Esophagus squamous epithelium (tissue), 4 donors: Measurements from ENCODE around the gene HERC2.
"Not testable (repeated sequence)": the region's sequence is repeated elsewhere in the genome, so short reads cannot be mapped to it uniquely, and the experiment has no call there.

Experiments used
- CTCF ChIP-seq, 6 experiments: fragments of 450-650 bp in 4 of 6; fragments of 200-600 bp in 2 of 6; sonication (generic) in 2 of 6; IDR thresholded peaks; one replicate each; pipeline ENCODE4 v1.5.1; 2016 to 2019; ENCODE audit warnings: antibody characterized with exemption in 6 of 6, mild to moderate bottlenecking in 4 of 6, moderate library complexity in 4 of 6
- POLR2A ChIP-seq, 4 donors: fragments of 450-650 bp; IDR thresholded peaks; one replicate each; pipeline ENCODE4 v1.6.1; 2017; ENCODE audit warnings: antibody characterized with exemption in 4 of 4, mild to moderate bottlenecking in 4 of 4, moderate library complexity in 3 of 4

- not testable (repeated sequence) for TF ChIP-seq CTCF, POLR2A (IDR thresholded peaks at IDR 0.05)
These were observed 104.9 kb downstream of the HERC2 start for GRCh38 chr15:28216946-28217546.
